NAMALWA (cell line): ENCODE data around the gene TTLL13.
A peak's percentile ranks its signal among the peaks of the same experiment; 100 is the strongest.
"Not testable (repeated sequence)": the region's sequence is repeated elsewhere in the genome, so short reads cannot be mapped to it uniquely, and the experiment has no call there.

Experiments used
- DNase-seq: peaks from one replicate; pipeline ENCODE4 v3.0.0-alpha.2; 2015; ENCODE audit warnings: low spot score

The TTLL13 gene

DNA sequence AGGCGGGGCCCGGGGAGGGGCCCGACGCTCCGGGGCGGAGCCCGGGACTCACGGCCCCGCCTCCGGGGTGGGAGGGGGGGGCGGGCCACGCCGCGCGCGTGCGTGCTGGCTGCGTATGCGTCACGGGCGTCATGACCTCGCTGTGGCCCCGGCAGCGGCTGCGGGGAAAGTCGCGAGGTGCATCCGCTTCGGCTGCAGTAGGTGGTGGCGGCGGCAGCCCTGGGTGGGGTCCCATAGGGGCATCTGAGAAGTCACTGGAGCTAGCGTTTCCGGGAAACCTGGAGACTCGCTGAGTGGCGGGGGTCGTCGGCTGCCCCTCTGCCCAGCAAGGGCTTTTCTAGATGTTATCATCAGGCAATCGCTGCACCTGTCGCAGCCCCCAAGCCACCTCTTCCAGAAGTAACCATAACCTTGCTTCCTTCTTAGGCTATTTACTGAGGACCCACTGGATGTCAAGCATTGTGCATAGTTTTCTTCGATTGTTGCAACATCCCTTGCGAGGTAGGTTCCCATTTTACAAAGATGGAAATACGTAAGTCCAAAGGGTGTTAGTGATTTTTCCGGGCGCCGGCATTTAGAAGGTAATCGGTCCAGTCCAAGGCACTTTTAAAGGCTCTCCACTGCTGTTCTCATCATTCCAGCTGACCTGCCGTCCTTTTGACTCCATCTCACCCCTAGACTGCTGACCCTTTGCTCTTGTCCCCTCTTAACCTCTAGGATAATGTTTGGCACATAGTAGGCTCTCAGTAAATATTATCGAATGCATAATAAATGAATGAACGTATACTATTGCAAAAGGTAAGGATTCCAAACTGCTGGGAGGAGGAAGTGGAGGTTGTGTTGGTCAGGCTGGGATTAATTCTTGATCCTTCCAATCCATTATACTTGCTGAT lies 15.0 kb upstream of the TTLL13 start, which contains the start of gene GDPGP1:
Gene GDPGP1, plus strand, starts transcription at position 114 of the 893 bp plus-strand sequence. CDS start 6,700 bp downstream, outside the sequence.
- no peak for DNase-seq

DNA sequence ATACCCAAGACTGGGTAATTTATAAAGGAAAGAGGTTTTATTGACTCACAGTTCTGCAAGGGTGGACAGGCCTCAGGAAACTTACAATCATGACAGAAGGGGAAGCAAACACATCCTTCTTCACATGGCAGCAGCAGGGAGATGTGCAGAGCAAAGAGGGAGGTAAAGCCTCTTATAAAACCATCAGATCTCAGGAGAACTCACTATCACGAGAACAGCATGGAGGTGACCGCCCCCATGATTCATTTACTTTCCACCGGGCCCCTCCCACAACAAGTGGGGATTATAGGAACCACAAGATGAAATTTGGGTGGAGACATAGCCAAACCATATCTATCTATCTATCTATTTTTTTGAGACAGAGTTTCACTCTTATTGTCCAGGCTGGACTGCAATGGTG lies 10.0 kb upstream of the TTLL13 start:
- no peak for DNase-seq

DNA sequence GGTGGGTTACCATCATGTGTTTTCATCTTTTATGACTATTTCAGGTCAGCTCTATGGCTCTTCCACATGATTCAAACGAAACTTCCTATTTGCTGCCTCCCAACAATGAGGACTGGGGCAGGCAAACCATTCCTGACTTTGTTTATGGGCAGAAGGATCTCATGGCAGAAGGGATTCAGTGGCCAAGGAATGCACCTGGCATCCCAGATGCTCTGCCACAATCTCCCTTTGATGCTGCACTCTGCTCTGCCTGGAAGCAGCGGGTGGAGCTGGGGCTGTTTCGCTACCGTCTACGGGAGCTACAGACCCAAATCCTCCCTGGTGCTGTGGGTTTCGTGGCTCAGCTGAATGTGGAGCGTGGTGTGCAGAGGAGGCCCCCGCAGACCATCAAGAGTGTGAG lies 8.5 kb upstream of the TTLL13 start:
- DNase-seq = no peak

GRCh38 chr15:90241343-90242192 lies 7.8 kb upstream of the TTLL13 start:
- DNase-seq = no peak

DNA sequence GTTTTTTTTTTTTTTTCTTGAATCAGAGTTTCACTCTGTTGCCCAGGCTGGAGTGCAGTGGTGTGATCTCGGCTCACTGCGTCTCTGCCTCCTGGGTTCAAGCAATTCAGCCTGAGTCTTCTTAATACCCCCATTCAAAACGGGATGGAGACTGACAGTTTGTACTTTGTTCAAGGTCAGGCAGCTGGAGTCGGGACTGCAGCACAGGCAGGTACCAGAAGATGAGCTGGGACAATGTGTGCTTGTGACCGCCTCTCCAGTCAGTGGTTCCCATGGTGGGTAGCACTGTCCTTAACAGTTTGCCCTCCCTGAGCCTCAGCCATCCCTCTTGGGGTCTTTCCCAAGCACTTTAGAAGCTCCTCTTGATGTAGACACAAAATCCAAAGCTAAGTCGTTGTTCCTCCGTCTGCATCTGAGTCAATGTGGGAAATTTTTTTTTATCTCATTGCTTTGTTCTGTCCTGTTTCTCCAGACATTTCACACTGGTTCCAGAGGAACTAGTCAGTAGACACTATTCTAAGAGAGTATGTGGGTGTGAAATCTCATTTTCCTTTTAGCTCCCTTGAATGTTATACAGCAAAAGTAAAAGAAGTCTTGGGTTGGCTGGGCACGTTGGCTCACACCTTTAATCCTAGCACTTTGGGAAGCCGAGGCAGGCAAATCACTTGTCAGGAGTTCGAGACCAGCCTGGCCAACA lies 5.3 kb upstream of the TTLL13 start:
- no peak for DNase-seq

DNA sequence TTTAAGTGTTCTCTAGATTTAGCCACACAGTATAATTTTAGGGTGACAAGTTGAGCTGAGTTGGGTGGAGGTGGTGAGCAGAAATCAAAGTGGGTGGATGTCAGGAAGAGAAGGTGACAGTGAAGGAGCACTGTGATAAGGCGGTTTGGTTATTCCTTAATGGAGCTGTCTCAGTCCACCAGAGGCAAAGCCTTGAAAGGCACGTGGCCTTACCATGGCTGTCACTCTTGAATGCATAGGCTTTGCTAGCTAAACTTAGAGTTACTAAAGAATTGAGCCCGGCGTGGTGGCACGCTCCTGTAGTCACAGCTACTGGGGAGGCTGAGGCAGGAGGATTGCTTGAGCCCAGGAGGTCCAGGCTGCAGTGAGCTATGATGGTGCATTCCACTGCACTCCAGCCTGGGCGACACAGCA lies 560 bp upstream of the TTLL13 start:
- no peak for DNase-seq

DNA sequence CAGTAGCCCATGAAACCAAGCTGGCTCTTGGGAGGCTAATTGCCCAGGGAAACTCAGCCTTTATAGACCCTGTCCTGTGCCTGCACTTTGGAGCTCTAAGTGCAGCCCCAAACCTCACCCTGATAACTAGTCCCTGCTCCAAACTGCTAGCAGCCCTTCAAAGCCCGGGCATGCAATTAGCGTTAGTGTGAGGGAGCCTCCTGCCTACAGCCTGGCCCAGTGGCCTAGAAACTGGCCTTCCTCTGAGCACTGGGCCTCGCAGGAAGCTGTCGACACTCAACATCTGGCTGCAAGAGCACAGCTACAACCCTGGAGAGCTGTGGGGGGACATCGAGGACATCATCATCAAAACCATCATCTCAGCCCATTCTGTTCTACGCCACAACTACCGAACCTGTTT lies 8.4 kb downstream of the TTLL13 start:
- no peak for DNase-seq

- no peak for DNase-seq
These were observed 10.2 kb downstream of the TTLL13 start for GRCh38 chr15:90259524-90259923.

DNA sequence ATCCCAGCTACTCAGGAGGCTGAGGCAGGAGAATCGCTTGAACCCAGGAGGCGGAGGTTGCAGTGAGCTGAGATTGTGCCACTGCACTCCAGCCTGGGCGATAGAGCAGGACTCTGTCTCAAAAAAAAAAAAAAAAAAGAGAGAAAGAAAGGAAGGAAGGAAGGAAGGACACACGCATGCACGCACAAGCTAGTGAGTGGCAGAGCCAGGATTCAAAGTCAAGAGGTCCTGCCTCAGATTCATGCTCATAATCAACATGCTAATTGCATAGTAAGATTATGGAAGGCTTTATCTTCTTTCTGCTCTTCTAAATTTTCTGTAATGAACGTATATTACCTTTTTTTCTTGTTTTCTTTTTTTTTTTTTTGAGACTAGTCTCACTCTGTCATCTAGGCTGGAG lies 11.4 kb downstream of the TTLL13 start:
- not testable (repeated sequence) for DNase-seq

- DNase-seq = no peak
These were observed 12.5 kb downstream of the TTLL13 start for GRCh38 chr15:90261811-90262210.

DNA sequence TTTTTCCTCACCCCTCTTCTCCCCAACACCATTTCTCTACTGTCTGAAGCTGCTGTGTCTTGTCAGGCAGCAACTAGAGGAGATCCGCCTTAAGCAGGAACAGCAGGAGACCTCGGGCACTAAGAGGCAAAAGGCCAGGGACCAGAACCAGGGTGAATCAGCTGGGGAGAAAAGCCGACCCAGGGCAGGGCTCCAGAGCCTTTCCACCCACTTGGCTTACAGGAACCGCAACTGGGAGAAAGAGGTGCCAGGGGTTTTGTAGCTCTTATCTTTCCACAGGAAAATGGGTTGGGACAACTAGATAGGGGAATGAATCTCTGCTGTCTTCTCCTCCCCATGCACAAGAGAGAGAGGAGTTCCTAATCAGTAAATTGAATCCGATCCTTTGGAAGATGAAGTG lies 13.1 kb downstream of the TTLL13 start:
- DNase-seq = no peak

- DNase-seq = no peak
These were observed 15.3 kb downstream of the TTLL13 start for GRCh38 chr15:90264671-90265070.

- DNase-seq = peak; percentile 95
These were observed 16.1 kb downstream of the TTLL13 start, which contains the start of gene NGRN for GRCh38 chr15:90265271-90266060. NGRN (plus strand) TSS chr15:90265672; CDS start chr15:90265713, 41 bp downstream.

- no peak for DNase-seq
These were observed 16.7 kb downstream of the TTLL13 start for GRCh38 chr15:90266061-90266431.

- DNase-seq = no peak
These were observed 17.1 kb downstream of the TTLL13 start for GRCh38 chr15:90266485-90266884.

GRCh38 chr15:90268415-90268814 lies 19.1 kb downstream of the TTLL13 start:
- no peak for DNase-seq

DNA sequence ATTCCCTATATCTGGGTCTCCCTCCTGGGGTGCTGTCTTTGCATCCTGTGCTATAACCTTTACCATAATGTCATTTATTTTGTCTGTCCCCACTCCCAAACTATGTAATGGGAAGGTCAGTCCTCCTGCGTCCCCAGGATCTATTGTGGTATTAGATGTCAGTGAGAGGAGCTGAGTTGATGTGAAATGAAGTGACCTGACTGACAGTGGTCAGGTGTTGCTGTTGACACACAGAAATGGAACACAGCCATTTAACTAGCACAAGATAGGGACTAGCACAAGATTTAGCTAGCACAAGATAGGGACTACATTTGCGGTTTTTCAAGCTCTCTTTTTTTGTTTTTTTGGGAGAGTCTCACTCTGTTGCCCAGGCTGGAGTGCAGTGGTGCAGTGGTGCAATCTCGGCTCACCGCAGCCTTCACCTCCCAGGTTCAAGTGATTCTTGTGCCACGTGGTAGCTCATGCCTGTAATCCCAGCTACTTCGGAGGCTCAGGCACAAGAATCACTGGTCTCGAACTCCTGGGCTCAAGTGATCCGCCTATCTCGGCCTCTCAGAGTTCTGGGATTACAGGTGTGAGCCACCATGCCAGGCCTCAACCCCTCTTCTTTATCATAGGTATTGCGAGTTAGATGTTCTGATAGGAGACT lies 21.3 kb downstream of the TTLL13 start:
- no peak for DNase-seq

DNA sequence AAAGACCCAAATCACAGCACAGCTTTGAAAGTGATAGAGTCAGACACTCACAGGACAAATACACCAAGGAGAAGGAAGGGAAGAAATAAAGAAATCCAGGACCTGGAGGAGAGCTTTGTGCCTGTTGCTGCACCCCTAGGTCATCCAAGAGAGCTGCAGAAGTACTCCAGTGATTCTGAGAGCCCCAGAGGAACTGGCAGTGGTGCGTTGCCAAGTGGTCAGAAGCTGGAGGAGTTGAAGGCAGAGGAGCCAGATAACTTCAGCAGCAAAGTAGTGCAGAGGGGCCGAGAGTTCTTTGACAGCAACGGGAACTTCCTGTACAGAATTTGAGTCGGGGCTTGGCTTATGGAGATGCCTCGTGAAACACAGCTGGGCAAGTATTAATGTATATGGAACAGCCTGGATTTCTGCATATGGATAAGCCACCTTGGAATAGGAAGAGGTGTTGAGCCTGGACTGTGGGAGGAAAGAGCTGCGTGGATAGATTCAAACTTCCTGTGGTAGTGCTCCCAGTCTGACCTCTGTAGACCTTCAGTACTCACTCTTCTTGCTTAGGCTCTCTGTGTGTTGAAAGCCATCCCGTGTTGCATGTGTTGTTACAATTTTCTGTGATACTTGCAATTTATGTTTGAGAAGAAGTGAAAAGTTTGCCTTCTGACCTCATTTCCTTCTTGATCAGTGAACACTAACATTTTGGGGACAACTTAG lies 22.3 kb downstream of the TTLL13 start:
- no peak for DNase-seq

- DNase-seq = not testable (repeated sequence)
These were observed 29.1 kb downstream of the TTLL13 start for GRCh38 chr15:90278467-90278866.

DNA sequence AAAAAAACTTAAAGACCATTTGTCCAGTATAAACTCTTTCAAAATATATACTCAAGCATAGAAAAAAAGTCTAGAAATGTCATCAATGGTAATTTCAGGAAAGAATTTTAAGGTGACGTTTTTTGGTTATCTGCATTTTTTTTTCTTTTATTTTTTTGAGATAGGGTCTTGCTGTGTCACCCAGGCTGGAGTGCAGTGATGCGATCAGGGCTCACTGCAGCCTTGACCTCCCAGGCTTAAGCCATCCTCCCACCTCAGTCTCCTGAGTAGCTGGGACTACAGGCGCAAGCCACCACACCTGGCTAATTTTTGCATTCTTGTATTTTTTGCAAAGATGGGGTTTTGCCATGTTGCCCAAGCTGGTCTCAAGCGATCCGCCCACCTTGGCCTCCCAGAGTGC lies 31.4 kb downstream of the TTLL13 start:
- DNase-seq = not testable (repeated sequence)
